Stomach (tissue), 4 donors: Measurements from ENCODE around the gene EEF1G.

Experiments used
- EP300 ChIP-seq: sonication (generic); formaldehyde crosslinking; IDR thresholded peaks from one replicate; pipeline ENCODE4 v1.6.1; 2017; ENCODE audit warnings: antibody characterized with exemption
- POLR2A ChIP-seq, 4 donors: fragments of 450-650 bp; IDR thresholded peaks; one replicate each; pipeline ENCODE4 v1.6.1; 2016; ENCODE audit warnings: antibody characterized with exemption in 4 of 4, control low read depth in 2 of 4, mild to moderate bottlenecking in 1 of 4, moderate library complexity in 1 of 4
- TF ChIP-seq, protein P1 (sequence below), 7 experiments: fragments of 450-650 bp in 4 of 7; fragments of 200-600 bp in 3 of 7; sonication (generic) in 3 of 7; IDR thresholded peaks; one replicate each; pipeline ENCODE4 v1.5.1; 2016 to 2019; ENCODE audit warnings: antibody characterized with exemption in 7 of 7, control low read depth in 2 of 7, mild to moderate bottlenecking in 1 of 7

DNA sequence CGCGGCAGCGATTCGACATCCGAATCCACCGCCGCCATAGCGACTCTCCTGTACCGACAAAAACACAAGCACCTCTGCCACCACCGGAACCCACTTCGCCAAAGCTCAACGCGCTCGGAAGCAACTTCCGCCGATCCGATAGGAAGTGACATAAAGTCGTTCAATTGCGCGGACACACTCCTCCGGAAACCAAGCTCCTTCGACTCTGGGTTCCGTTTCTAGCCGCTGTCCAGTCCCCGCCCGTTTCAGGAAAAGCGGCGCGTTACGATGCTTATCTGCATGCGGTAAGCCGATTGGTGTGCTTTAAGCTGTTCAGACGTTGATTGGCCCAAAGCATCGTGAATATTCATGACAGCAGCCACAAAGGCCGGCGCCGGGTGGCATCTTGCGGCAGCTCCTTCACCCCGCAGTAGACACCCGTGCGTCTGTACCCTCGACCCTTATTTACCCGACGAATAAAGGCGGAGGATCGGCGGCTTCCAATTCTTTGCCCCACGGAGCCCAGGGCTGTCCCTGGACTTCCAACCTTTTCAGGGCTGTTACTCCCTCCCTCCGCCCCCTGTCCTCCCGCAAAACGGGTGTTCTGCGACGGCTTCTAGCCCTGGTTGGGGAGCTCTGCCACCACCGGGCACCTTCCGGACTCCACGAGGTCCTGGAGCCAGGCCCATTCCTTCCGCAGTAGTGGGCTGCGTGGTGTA lies 17.9 kb upstream of the EEF1G start, which contains the start of gene TUT1:
- TF ChIP-seq, protein P1, sequence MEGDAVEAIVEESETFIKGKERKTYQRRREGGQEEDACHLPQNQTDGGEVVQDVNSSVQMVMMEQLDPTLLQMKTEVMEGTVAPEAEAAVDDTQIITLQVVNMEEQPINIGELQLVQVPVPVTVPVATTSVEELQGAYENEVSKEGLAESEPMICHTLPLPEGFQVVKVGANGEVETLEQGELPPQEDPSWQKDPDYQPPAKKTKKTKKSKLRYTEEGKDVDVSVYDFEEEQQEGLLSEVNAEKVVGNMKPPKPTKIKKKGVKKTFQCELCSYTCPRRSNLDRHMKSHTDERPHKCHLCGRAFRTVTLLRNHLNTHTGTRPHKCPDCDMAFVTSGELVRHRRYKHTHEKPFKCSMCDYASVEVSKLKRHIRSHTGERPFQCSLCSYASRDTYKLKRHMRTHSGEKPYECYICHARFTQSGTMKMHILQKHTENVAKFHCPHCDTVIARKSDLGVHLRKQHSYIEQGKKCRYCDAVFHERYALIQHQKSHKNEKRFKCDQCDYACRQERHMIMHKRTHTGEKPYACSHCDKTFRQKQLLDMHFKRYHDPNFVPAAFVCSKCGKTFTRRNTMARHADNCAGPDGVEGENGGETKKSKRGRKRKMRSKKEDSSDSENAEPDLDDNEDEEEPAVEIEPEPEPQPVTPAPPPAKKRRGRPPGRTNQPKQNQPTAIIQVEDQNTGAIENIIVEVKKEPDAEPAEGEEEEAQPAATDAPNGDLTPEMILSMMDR (IDR thresholded peaks at IDR 0.05) = peak in 1 of 7 experiments; percentile 10
- TF ChIP-seq POLR2A (IDR thresholded peaks at IDR 0.05) (peak in 1 of 4 donors; percentile 64), EP300 (no peak)
